ENCODE measurements around the gene IGFL4. TPM values are rescaled to one million over a fixed set of nuclear protein-coding genes. Genes with fewer than 3 reads are reported as not detected.
A peak's percentile ranks its signal among the peaks of the same experiment; 100 is the strongest.

Gene IGFL4
- not detected for total RNA-seq (2013)
- polyA plus RNA-seq (not detected), polyA minus RNA-seq (not detected in 2 replicates), total RNA-seq (0 to 0.92 (median 0.04) reads per million in 11 experiments)

DNA sequence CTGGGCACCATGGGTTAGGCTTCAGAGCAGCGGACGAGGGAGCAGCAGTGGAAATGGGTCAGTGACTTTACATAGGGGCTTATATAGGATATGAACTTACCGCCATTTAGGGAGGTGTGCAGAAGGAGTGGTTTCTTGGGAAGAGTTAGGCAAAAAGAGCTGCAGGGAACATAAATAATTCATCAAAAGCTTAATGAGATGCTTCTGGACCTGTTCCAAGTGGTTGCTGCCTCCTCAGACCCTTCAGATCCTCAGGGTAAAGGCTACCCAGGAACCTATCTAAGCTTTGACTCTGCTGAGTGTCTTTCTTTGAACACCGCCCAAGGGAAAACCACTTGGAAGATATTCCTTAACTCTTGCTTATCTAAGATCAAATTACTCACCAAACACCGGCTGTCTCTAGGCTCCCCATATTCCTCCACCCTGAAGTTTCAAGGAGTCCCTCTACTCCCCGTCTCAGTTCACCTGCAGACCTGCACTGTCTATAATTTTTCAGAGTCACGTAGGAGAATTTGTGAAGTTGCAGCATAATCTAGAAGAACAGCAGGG lies at the start of gene IGFL4:
IGFL4 (minus strand) TSS at position 51 of the 549 bp plus-strand sequence; CDS start at position 11, 40 bp downstream.
- Histone ChIP-seq H3K27me3 (ENCODE audit: control insufficient read depth in 2 of 2, insufficient read depth in 2 of 2, low read length in 2 of 2) (peaks cover 4 to 27% of the 10 kb centered on the region in 2 donors), H3K4me2 (replicated peaks; ENCODE audit: extremely low read depth, low read length, poor library complexity, severe bottlenecking) (no peak within 1 kb of the TSS), H3K4me1 (ENCODE audit: control insufficient read depth in 1 of 2, insufficient read depth in 2 of 2, low read length in 2 of 2) (no peaks in the 10 kb centered on the region), H4K20me1 (ENCODE audit: insufficient read depth, low read length) (no peaks in the 10 kb centered on the region), H3K4me3 (replicated peaks in 1 of 3; ENCODE audit: low read depth in 2 of 3, low read length in 3 of 3) (no peak within 1 kb of the TSS), H3K79me2 (ENCODE audit: insufficient read depth, low read length) (no peaks in the 10 kb centered on the region), H3K9ac (ENCODE audit: insufficient read depth, low read length, poor library complexity, severe bottlenecking) (no peak within 1 kb of the TSS), H3K9me3 (replicated peaks in 1 of 2; ENCODE audit: control insufficient read depth in 1 of 2, insufficient read depth in 1 of 2, low read length in 2 of 2) (no peaks in the 10 kb centered on the region), H3K36me3 (replicated peaks in 1 of 2; ENCODE audit: control insufficient read depth in 1 of 2, insufficient read depth in 2 of 2, low read length in 2 of 2) (no peaks in the 10 kb centered on the region), H3K27ac (ENCODE audit: low read depth in 1 of 2, low read length in 2 of 2) (no peak within 1 kb of the TSS), H2AFZ (ENCODE audit: insufficient read depth, low read depth, low read length, poor library complexity, severe bottlenecking) (no peak within 1 kb of the TSS)
- TF ChIP-seq, protein P1, sequence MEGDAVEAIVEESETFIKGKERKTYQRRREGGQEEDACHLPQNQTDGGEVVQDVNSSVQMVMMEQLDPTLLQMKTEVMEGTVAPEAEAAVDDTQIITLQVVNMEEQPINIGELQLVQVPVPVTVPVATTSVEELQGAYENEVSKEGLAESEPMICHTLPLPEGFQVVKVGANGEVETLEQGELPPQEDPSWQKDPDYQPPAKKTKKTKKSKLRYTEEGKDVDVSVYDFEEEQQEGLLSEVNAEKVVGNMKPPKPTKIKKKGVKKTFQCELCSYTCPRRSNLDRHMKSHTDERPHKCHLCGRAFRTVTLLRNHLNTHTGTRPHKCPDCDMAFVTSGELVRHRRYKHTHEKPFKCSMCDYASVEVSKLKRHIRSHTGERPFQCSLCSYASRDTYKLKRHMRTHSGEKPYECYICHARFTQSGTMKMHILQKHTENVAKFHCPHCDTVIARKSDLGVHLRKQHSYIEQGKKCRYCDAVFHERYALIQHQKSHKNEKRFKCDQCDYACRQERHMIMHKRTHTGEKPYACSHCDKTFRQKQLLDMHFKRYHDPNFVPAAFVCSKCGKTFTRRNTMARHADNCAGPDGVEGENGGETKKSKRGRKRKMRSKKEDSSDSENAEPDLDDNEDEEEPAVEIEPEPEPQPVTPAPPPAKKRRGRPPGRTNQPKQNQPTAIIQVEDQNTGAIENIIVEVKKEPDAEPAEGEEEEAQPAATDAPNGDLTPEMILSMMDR (IDR thresholded peaks at IDR 0.05), result no peak
- no peak for DNase-seq
- 82% methylated on average over 6 of the region's 7 CpGs for WGBS (ENCODE audit: insufficient coverage)
- no peaks in the 10 kb centered on the region for H3K36me3 Mint-ChIP-seq
- peak within 1 kb of the TSS in 2 of 7 donors; percentile 13 to 27 for H3K27ac Mint-ChIP-seq
- H3K27me3 Mint-ChIP-seq (ENCODE audit: low read depth in 3 of 3), result peaks cover 22 to 51% (median 26%) of the 10 kb centered on the region in 3 donors
- H3K4me3 Mint-ChIP-seq, result peak within 1 kb of the TSS in 1 of 2 donors; percentile 40
- peaks cover 0 to 7% (median 1%) of the 10 kb centered on the region in 7 donors for H3K9me3 Mint-ChIP-seq
- intact Hi-C loops (cut with micrococcal nuclease), result no loop called here
- H3K4me1 Mint-ChIP-seq, result no peaks in the 10 kb centered on the region

DNA sequence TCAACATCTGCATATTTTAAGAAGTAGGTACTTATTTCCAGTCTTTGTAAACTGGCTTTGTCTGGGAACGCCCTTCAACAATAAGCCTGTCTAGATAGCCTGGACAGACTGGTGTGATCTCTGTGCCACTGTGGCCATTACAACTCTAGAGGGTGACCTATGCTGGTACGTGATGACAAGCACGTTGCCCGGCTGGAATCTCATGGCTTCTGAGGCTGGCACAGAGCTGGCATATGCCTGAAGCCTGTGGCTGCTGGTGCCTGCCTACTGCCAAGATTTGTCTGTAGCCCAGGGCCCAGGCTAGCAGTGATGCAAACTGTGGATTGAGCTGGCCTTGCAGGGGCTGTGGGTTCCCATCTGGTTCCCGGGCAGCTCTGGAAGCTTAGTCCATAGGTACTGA lies 49.6 kb upstream of the IGFL4 start:
- Histone ChIP-seq H3K27ac (ENCODE audit: low read depth in 1 of 2, low read length in 2 of 2) (no peak overlapping the region), H3K9ac (ENCODE audit: insufficient read depth, low read length, poor library complexity, severe bottlenecking) (no peak overlapping the region), H3K9me3 (replicated peaks in 1 of 2; ENCODE audit: control insufficient read depth in 1 of 2, insufficient read depth in 1 of 2, low read length in 2 of 2) (peaks cover 19 to 24% of the 10 kb centered on the region in 2 donors), H3K4me3 (replicated peaks in 1 of 3; ENCODE audit: low read depth in 2 of 3, low read length in 3 of 3) (no peak overlapping the region), H2AFZ (ENCODE audit: insufficient read depth, low read depth, low read length, poor library complexity, severe bottlenecking) (no peak overlapping the region), H4K20me1 (ENCODE audit: insufficient read depth, low read length) (no peaks in the 10 kb centered on the region), H3K36me3 (replicated peaks in 1 of 2; ENCODE audit: control insufficient read depth in 1 of 2, insufficient read depth in 2 of 2, low read length in 2 of 2) (no peaks in the 10 kb centered on the region), H3K4me2 (replicated peaks; ENCODE audit: extremely low read depth, low read length, poor library complexity, severe bottlenecking) (no peak overlapping the region), H3K79me2 (ENCODE audit: insufficient read depth, low read length) (no peaks in the 10 kb centered on the region), H3K27me3 (ENCODE audit: control insufficient read depth in 2 of 2, insufficient read depth in 2 of 2, low read length in 2 of 2) (peaks cover 2 to 17% of the 10 kb centered on the region in 2 donors), H3K4me1 (ENCODE audit: control insufficient read depth in 1 of 2, insufficient read depth in 2 of 2, low read length in 2 of 2) (no peaks in the 10 kb centered on the region)
- Mint-ChIP-seq H3K4me1 (no peaks in the 10 kb centered on the region), H3K27ac (no peak overlapping the region), H3K4me3 (no peak overlapping the region), H3K36me3 (no peaks in the 10 kb centered on the region), H3K27me3 (ENCODE audit: low read depth in 3 of 3) (peaks cover 6 to 41% (median 31%) of the 10 kb centered on the region in 3 donors), H3K9me3 (peaks cover 13 to 36% (median 30%) of the 10 kb centered on the region in 7 donors)
- 95% methylated on average over 4 of the region's 5 CpGs for WGBS (ENCODE audit: insufficient coverage)
- TF ChIP-seq, protein P1 (IDR thresholded peaks at IDR 0.05), result no peak
- DNase-seq, result no peak
- intact Hi-C loops (cut with micrococcal nuclease), result no loop called here
